ENCODE measurements around the gene TXLNB. TPM values are rescaled to one million over a fixed set of nuclear protein-coding genes. Genes with fewer than 3 reads are reported as not detected.

Gene TXLNB
- total RNA-seq, 1 donor from 2014 or later: not detected

DNA sequence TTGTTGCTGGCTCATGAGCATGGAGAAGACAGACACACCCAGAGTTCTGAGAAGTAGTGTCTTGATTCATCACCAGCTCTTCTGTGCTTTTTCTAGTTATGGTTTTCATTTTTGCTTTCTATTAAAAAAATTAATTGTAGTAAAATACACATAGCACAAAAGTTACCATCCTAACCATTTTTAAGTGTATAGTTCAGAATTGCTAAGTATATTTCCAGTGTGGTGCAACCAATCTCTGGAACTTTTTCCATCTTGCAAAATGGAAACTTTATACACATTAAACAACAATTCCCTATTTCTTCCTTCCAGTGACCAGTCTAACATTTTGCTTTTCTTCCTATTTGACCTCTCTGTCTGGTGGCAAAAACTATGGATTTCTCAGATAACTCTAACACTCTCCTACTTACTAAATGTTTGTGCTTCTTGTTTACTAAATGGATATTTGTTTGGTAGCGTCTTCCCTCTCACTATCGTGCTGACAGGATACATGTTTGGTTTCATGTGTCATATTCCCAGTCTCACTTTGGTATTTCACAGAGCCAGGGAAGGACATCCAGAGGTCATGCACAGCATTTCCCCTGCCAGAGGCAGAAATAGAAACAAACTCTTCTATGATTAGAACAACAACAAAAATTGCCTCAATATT is 40.6 kb downstream of the TXLNB start:
- Mint-ChIP-seq H3K36me3 (ENCODE audit: insufficient read depth) (no peaks in the 10 kb centered on the region), H3K4me1 (ENCODE audit: low read depth) (no peaks in the 10 kb centered on the region)
- TF ChIP-seq, protein P1, sequence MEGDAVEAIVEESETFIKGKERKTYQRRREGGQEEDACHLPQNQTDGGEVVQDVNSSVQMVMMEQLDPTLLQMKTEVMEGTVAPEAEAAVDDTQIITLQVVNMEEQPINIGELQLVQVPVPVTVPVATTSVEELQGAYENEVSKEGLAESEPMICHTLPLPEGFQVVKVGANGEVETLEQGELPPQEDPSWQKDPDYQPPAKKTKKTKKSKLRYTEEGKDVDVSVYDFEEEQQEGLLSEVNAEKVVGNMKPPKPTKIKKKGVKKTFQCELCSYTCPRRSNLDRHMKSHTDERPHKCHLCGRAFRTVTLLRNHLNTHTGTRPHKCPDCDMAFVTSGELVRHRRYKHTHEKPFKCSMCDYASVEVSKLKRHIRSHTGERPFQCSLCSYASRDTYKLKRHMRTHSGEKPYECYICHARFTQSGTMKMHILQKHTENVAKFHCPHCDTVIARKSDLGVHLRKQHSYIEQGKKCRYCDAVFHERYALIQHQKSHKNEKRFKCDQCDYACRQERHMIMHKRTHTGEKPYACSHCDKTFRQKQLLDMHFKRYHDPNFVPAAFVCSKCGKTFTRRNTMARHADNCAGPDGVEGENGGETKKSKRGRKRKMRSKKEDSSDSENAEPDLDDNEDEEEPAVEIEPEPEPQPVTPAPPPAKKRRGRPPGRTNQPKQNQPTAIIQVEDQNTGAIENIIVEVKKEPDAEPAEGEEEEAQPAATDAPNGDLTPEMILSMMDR (IDR thresholded peaks at IDR 0.05; ENCODE audit: unreplicated experiment): no peak

DNA sequence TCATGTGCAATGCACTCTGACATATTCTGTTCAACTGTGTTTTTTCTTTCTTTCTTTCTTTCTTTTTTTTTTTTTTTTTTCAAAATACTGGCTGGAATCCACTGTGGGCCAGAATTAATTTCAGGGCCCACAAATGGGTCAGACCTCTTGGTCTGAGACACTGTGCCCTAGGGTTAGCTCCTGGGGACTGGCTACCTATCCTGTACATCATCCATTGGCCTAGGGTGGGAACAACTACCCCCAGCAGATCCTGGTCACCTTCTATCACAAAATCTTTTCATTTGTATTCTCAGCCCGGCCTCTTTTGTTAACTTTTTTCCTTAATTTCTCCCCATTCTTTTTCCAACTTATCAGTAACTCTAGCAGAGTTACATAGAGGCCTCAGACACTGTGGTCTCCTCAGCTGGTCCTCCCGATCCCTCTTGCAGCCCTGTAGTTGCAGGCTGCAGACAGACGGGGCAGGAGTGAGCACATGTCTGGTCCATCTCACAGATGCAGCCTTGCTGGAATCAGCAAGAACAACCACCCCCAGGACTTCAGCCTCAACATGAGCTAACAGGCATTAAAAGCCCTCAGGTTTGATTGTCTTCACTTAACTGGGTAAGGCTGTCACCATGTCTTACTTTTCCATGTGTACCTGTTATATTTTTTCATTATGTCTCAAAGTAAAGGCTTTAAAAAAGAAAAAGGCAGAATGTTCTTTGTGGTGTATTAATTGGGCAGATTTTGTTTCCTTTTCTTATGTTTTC is 41.3 kb downstream of the TXLNB start:
- Mint-ChIP-seq H3K4me3 (ENCODE audit: low read depth) (no peak overlapping the region), H3K4me1 (ENCODE audit: low read depth) (no peaks in the 10 kb centered on the region), H3K36me3 (ENCODE audit: insufficient read depth) (no peaks in the 10 kb centered on the region), H3K27ac (no peak overlapping the region), H3K9me3 (ENCODE audit: low read depth) (no peaks in the 10 kb centered on the region), H3K27me3 (no peaks in the 10 kb centered on the region)
- TF ChIP-seq, protein P1 (IDR thresholded peaks at IDR 0.05; ENCODE audit: unreplicated experiment): peak; percentile 64
- DNase-seq (ENCODE audit: low spot score, unreplicated experiment): peak; percentile 21

More for the DNA sequence above, 40.6 kb downstream of the TXLNB start:
- no peaks in the 10 kb centered on the region for H3K9me3 Mint-ChIP-seq (ENCODE audit: low read depth)
- no peak for DNase-seq (ENCODE audit: low spot score, unreplicated experiment)
- H3K27ac Mint-ChIP-seq: no peak overlapping the region
- no peak overlapping the region for H3K4me3 Mint-ChIP-seq (ENCODE audit: low read depth)
- no peaks in the 10 kb centered on the region for H3K27me3 Mint-ChIP-seq

DNA sequence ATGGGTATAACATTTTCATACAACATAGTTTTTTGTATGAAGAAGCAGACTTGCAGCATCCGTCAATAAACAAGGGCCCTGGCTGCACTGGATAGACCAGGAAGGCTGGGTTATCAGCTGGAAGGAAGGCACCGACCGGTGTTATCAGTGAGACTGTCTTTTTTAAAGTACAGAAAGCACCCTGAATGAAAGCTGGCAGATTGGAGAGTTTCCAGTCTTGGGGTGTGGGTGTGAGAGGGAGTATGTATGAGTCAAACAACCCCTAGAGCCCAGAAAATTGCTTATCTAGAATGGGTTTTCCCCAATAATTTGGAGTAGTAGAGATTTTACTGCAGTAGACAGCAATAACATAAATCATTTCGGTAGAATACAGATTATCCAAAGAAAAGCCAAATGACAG is 42.4 kb downstream of the TXLNB start:
- Mint-ChIP-seq H3K27ac (no peak overlapping the region), H3K4me1 (ENCODE audit: low read depth) (peaks cover 4% of the 10 kb centered on the region), H3K9me3 (ENCODE audit: low read depth) (no peaks in the 10 kb centered on the region), H3K27me3 (no peaks in the 10 kb centered on the region), H3K36me3 (ENCODE audit: insufficient read depth) (no peaks in the 10 kb centered on the region), H3K4me3 (ENCODE audit: low read depth) (no peak overlapping the region)
- TF ChIP-seq, protein P1 (IDR thresholded peaks at IDR 0.05; ENCODE audit: unreplicated experiment): no peak
- DNase-seq (ENCODE audit: low spot score, unreplicated experiment): no peak

DNA sequence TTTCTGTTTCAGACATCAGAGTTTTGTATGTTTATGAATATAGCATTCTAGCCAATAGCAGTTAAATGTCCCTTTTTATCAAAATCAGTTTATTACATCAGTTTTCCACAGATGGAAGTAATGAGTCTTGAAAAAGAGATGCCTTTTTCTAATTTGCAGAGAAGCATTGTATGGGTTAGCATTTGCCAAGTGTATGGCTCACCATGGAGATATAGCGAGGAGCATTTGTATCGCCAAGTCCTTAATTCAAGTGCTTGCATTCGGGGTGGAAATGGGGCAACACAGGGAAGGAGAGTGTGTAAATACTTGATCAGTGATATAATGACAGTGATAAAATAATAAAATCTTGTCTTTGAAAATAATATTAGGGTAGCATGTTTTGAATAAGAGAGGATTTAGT is 42.9 kb downstream of the TXLNB start:
- Mint-ChIP-seq H3K4me1 (ENCODE audit: low read depth) (peaks cover 6% of the 10 kb centered on the region), H3K4me3 (ENCODE audit: low read depth) (no peak overlapping the region), H3K36me3 (ENCODE audit: insufficient read depth) (no peaks in the 10 kb centered on the region), H3K9me3 (ENCODE audit: low read depth) (no peaks in the 10 kb centered on the region), H3K27me3 (no peaks in the 10 kb centered on the region), H3K27ac (no peak overlapping the region)
- TF ChIP-seq, protein P1 (IDR thresholded peaks at IDR 0.05; ENCODE audit: unreplicated experiment): no peak
- no peak for DNase-seq (ENCODE audit: low spot score, unreplicated experiment)

GRCh38 chr6:139247618-139248017 is 44.2 kb downstream of the TXLNB start:
- Mint-ChIP-seq H3K36me3 (ENCODE audit: insufficient read depth) (no peaks in the 10 kb centered on the region), H3K4me3 (ENCODE audit: low read depth) (no peak overlapping the region), H3K9me3 (ENCODE audit: low read depth) (no peaks in the 10 kb centered on the region), H3K27me3 (no peaks in the 10 kb centered on the region), H3K27ac (no peak overlapping the region), H3K4me1 (ENCODE audit: low read depth) (peaks cover 6% of the 10 kb centered on the region)
- no peak for DNase-seq (ENCODE audit: low spot score, unreplicated experiment)
- TF ChIP-seq, protein P1 (IDR thresholded peaks at IDR 0.05; ENCODE audit: unreplicated experiment): no peak
